Activated B cell treated with CpG ODN at 0.5 μM for 24 hours (primary cell): Measurements from ENCODE around the gene ADGRG6. TPM values are rescaled to one million over a fixed set of nuclear protein-coding genes. Genes with fewer than 3 reads are reported as not detected.
"Not testable (repeated sequence)": the region's sequence is repeated elsewhere in the genome, so short reads cannot be mapped to it uniquely, and the experiment has no call there.

Experiments used
- ATAC-seq: fragments of 200-7000 bp; cut with Tn5 transposase; one replicate; pipeline ENCODE4 v1.10.0; 2021; ENCODE audit warnings: low read depth, mild to moderate bottlenecking, moderate library complexity
- CTCF ChIA-PET: fragments of 350-600 bp; sonication (Branson Sonifier 250); formaldehyde crosslinking; loops from one replicate; lab custom pipeline; 2021; ENCODE audit warnings: antibody characterized with exemption; lab: Charles Lee
- POLR2A ChIA-PET: fragments of 350-600 bp; sonication (Branson Sonifier 250); formaldehyde crosslinking; loops from one replicate; lab custom pipeline; 2021; ENCODE audit warnings: antibody characterized with exemption; lab: Charles Lee
- DNase-seq: peaks from one replicate; pipeline ENCODE4 v3.0.0; 2022
- H3K27ac Mint-ChIP-seq: one replicate; pipeline ENCODE4 v1.8.0; 2020; ENCODE audit warnings: mixed read lengths
- H3K27me3 Mint-ChIP-seq: one replicate; pipeline ENCODE4 v1.8.0; 2021; ENCODE audit warnings: mixed read lengths
- H3K36me3 Mint-ChIP-seq: one replicate; pipeline ENCODE4 v1.8.0; 2021; ENCODE audit warnings: low read depth, mixed read lengths
- H3K4me1 Mint-ChIP-seq: one replicate; pipeline ENCODE4 v1.8.0; 2021; ENCODE audit warnings: mixed read lengths
- H3K4me3 Mint-ChIP-seq: one replicate; pipeline ENCODE4 v1.8.0; 2020; ENCODE audit warnings: mild to moderate bottlenecking, mixed read lengths
- H3K9me3 Mint-ChIP-seq: one replicate; pipeline ENCODE4 v1.8.0; 2020; ENCODE audit warnings: mixed read lengths
- intact Hi-C: fragments of 100-400 bp; cut with micrococcal nuclease; formaldehyde crosslinking; loops from one replicate; pipeline ENCODE4 v1.15.1; 2024
- total RNA-seq: library from RNA; stranded (reverse); gene quantifications from 2 replicates; pipeline ENCODE4 v1.2.3, GENCODE V29; 2022
- TF ChIP-seq, protein P1 (sequence below): fragments of 200-600 bp; IDR thresholded peaks from one replicate; pipeline ENCODE4 v1.8.0; 2022; ENCODE audit warnings: antibody characterized with exemption, mild to moderate bottlenecking

ADGRG6 gene
- total RNA-seq, 1 donor from 2014 or later, result not detected

DNA sequence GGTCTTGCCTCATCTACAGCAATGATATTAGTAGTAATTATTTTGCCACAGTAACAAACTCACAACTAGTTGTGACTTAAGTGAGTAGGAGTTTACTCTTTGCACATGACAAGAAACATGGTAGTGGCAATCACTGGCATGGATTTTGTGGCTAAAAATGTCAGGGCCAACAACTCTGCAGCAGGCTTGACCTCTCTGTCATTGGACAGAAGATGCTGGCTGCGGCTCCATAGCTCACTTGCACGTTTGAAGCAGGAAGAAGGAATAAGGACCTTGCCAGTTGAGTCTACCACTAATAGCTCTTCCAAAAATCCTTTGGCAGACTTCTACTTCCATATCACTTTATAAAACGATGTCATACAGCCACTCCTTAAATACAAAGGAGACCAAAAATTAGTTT, 117.3 kb downstream of the ADGRG6 start:
- POLR2A ChIA-PET, result no interaction called here
- no peak overlapping the region for H3K4me3 Mint-ChIP-seq
- H3K27me3 Mint-ChIP-seq, result no peaks in the 10 kb centered on the region
- no peak for DNase-seq
- no peak overlapping the region for H3K27ac Mint-ChIP-seq
- TF ChIP-seq, protein P1, sequence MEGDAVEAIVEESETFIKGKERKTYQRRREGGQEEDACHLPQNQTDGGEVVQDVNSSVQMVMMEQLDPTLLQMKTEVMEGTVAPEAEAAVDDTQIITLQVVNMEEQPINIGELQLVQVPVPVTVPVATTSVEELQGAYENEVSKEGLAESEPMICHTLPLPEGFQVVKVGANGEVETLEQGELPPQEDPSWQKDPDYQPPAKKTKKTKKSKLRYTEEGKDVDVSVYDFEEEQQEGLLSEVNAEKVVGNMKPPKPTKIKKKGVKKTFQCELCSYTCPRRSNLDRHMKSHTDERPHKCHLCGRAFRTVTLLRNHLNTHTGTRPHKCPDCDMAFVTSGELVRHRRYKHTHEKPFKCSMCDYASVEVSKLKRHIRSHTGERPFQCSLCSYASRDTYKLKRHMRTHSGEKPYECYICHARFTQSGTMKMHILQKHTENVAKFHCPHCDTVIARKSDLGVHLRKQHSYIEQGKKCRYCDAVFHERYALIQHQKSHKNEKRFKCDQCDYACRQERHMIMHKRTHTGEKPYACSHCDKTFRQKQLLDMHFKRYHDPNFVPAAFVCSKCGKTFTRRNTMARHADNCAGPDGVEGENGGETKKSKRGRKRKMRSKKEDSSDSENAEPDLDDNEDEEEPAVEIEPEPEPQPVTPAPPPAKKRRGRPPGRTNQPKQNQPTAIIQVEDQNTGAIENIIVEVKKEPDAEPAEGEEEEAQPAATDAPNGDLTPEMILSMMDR, result no peak
- CTCF ChIA-PET, result no interaction called here
- no peaks in the 10 kb centered on the region for H3K9me3 Mint-ChIP-seq
- H3K36me3 Mint-ChIP-seq, result no peaks in the 10 kb centered on the region
- intact Hi-C loops, result no loop called here
- no peak for ATAC-seq
- no peaks in the 10 kb centered on the region for H3K4me1 Mint-ChIP-seq

GRCh38 chr6:142420802-142421201, 119.0 kb downstream of the ADGRG6 start:
- intact Hi-C loops, result no loop called here
- no peak overlapping the region for H3K27ac Mint-ChIP-seq
- ChIA-PET CTCF (no interaction called here), POLR2A (no interaction called here)
- DNase-seq, result no peak
- TF ChIP-seq, protein P1, result no peak
- ATAC-seq, result no peak
- no peak overlapping the region for H3K4me3 Mint-ChIP-seq
- H3K9me3 Mint-ChIP-seq, result peaks cover 2% of the 10 kb centered on the region
- no peaks in the 10 kb centered on the region for H3K36me3 Mint-ChIP-seq
- H3K27me3 Mint-ChIP-seq, result no peaks in the 10 kb centered on the region
- H3K4me1 Mint-ChIP-seq, result no peaks in the 10 kb centered on the region

- no peak for DNase-seq
- Mint-ChIP-seq H3K9me3 (peaks cover 2% of the 10 kb centered on the region), H3K27ac (no peak overlapping the region), H3K4me3 (no peak overlapping the region), H3K27me3 (no peaks in the 10 kb centered on the region), H3K36me3 (no peaks in the 10 kb centered on the region), H3K4me1 (no peaks in the 10 kb centered on the region)
- intact Hi-C loops, result no loop called here
- POLR2A ChIA-PET, result no interaction called here
- ATAC-seq, result no peak
- TF ChIP-seq, protein P1, result no peak
- CTCF ChIA-PET, result no interaction called here
Observed at GRCh38 chr6:142421285-142422117, 119.7 kb downstream of the ADGRG6 start.

- CTCF ChIA-PET, H3K4me3 Mint-ChIP-seq, DNase-seq, intact Hi-C loops, H3K9me3 Mint-ChIP-seq, ATAC-seq, H3K27ac Mint-ChIP-seq, POLR2A ChIA-PET, H3K27me3 Mint-ChIP-seq, H3K4me1 Mint-ChIP-seq, H3K36me3 Mint-ChIP-seq: not testable (repeated sequence)
Observed at GRCh38 chr6:142426444-142427132, 124.8 kb downstream of the ADGRG6 start.

GRCh38 chr6:142428468-142428867, 126.7 kb downstream of the ADGRG6 start:
- H3K4me1 Mint-ChIP-seq, H3K36me3 Mint-ChIP-seq, H3K27me3 Mint-ChIP-seq, H3K9me3 Mint-ChIP-seq, intact Hi-C loops, H3K4me3 Mint-ChIP-seq, H3K27ac Mint-ChIP-seq, ATAC-seq, DNase-seq, POLR2A ChIA-PET, CTCF ChIA-PET: not testable (repeated sequence)

GRCh38 chr6:142429195-142429594, 127.4 kb downstream of the ADGRG6 start:
- POLR2A ChIA-PET, result no interaction called here
- Mint-ChIP-seq H3K27me3 (no peaks in the 10 kb centered on the region), H3K4me1 (no peaks in the 10 kb centered on the region), H3K36me3 (no peaks in the 10 kb centered on the region), H3K27ac (no peak overlapping the region), H3K9me3 (peaks cover 7% of the 10 kb centered on the region), H3K4me3 (no peak overlapping the region)
- no peak for ATAC-seq
- TF ChIP-seq, protein P1, result no peak
- intact Hi-C loops, result no loop called here
- no peak for DNase-seq
- CTCF ChIA-PET, result no interaction called here
